ENCODE data around the gene BLOC1S4. TPM values are rescaled to one million over a fixed set of nuclear protein-coding genes. Genes with fewer than 3 reads are reported as not detected.

Gene BLOC1S4
- polyA plus RNA-seq, 1 donor: 14.8 TPM

DNA sequence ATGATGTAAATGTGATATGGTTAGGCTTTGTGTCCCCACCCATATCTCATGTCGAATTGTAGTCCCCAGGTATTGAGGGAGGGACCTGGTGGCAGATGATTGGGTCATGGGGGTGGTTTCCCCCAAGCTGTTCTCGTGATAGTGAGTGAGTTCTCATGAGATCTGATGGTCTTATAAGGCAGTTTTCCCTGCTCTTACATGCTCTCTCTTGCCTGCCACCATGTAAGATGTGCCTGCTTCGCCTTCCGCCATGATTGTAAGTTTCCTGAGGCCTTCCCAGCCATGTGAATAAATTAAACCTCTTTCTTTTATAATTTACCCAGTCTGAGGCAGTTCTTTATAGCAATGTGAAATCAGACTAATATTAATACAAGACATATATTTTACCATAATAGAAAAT lies 23.9 kb downstream of the BLOC1S4 start:
- Histone ChIP-seq H3K36me3 (ENCODE audit: control insufficient read depth, insufficient read depth, low read length) (no peaks in the 10 kb centered on the region), H3K4me3 (ENCODE audit: low read length) (no peak overlapping the region), H3K9me3 (ENCODE audit: control insufficient read depth, low read depth, low read length) (peaks cover 3% of the 10 kb centered on the region), H3K4me1 (ENCODE audit: control insufficient read depth, insufficient read depth, low read length) (no peaks in the 10 kb centered on the region), H3K27ac (ENCODE audit: low read length) (no peak overlapping the region), H3K27me3 (ENCODE audit: control insufficient read depth, insufficient read depth, low read length) (no peaks in the 10 kb centered on the region)
- whole genome bisulfite sequencing (ENCODE audit: insufficient coverage, low lambda C conversion rate): 100% methylated on average over 1 of the region's 4 CpGs
- DNase-seq: no peak

GRCh38 chr4:6740347-6740746 lies 24.4 kb downstream of the BLOC1S4 start:
- Histone ChIP-seq H3K9me3 (ENCODE audit: control insufficient read depth, low read depth, low read length) (peaks cover 3% of the 10 kb centered on the region), H3K4me3 (ENCODE audit: low read length) (no peak overlapping the region), H3K27me3 (ENCODE audit: control insufficient read depth, insufficient read depth, low read length) (no peaks in the 10 kb centered on the region), H3K36me3 (ENCODE audit: control insufficient read depth, insufficient read depth, low read length) (no peaks in the 10 kb centered on the region), H3K27ac (ENCODE audit: low read length) (no peak overlapping the region), H3K4me1 (ENCODE audit: control insufficient read depth, insufficient read depth, low read length) (no peaks in the 10 kb centered on the region)
- DNase-seq: no peak
- no CpG with 5 or more reads among the region's 8 CpGs for WGBS (ENCODE audit: insufficient coverage, low lambda C conversion rate)

- H3K27ac ChIP-seq (ENCODE audit: low read length): no peak overlapping the region
- peaks cover 7% of the 10 kb centered on the region for H3K4me1 ChIP-seq (ENCODE audit: control insufficient read depth, insufficient read depth, low read length)
- H3K36me3 ChIP-seq (ENCODE audit: control insufficient read depth, insufficient read depth, low read length): no peaks in the 10 kb centered on the region
- 100% methylated on average over 2 of the region's 2 CpGs for WGBS (ENCODE audit: insufficient coverage, low lambda C conversion rate)
- no peak overlapping the region for H3K4me3 ChIP-seq (ENCODE audit: low read length)
- H3K27me3 ChIP-seq (ENCODE audit: control insufficient read depth, insufficient read depth, low read length): no peaks in the 10 kb centered on the region
- peaks cover 3% of the 10 kb centered on the region for H3K9me3 ChIP-seq (ENCODE audit: control insufficient read depth, low read depth, low read length)
- no peak for DNase-seq
These were observed 26.5 kb downstream of the BLOC1S4 start for GRCh38 chr4:6742507-6742906.

DNA sequence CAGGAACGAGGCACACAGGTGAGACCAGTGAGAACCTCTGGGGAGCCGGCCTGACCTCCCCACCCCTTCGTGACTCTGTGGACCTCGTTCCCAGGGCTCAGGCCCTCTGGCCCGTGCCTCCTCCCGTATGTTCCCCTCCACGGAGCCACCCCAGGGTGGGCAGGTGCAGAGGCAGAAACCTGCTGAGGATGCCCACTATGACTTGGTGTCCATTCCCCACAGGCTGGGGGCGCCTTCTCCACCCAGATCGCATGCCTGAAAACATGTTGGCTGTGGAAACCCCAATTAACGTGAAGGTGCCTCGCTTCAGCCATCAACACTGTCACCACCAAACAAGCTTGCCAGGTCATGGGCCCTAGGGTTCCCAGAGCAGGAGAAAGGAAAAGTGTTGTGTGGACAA lies 27.0 kb downstream of the BLOC1S4 start:
- no CpG with 5 or more reads among the region's 11 CpGs for WGBS (ENCODE audit: insufficient coverage, low lambda C conversion rate)
- Histone ChIP-seq H3K4me3 (ENCODE audit: low read length) (no peak overlapping the region), H3K27ac (ENCODE audit: low read length) (no peak overlapping the region), H3K27me3 (ENCODE audit: control insufficient read depth, insufficient read depth, low read length) (no peaks in the 10 kb centered on the region), H3K36me3 (ENCODE audit: control insufficient read depth, insufficient read depth, low read length) (no peaks in the 10 kb centered on the region), H3K4me1 (ENCODE audit: control insufficient read depth, insufficient read depth, low read length) (peaks cover 12% of the 10 kb centered on the region), H3K9me3 (ENCODE audit: control insufficient read depth, low read depth, low read length) (peaks cover 3% of the 10 kb centered on the region)
- DNase-seq: no peak

DNA sequence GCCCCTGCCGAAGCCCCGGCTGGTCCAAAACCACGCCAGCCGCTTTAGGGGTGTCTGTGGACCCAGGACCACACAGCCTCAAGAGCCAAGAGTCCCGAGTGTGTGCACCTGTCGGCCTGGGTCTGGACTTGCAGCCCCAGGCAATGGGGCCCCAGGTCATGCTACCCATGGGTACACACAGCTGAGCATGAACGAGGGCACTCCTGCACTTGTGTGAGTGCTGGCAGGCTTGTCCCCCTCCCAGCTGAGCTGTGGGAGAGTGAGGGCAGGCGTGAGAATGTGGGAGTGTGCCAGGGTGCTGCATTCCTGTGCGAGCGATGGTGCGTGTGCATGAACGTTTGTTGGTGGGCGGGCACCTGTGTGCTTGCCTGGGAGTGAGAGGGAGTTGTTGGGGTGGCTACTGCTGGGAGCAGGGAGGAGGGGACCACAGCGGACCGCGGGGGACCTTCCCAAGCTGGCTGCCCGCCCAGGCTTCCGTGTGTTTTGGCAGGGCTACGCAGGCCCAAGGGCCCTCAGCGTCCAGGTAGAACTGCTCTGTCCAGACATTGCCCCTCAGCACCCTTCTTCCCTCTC lies 30.8 kb downstream of the BLOC1S4 start:
- Histone ChIP-seq H3K27ac (ENCODE audit: low read length) (peak overlapping the region; percentile 70), H3K4me3 (ENCODE audit: low read length) (no peak overlapping the region), H3K27me3 (ENCODE audit: control insufficient read depth, insufficient read depth, low read length) (no peaks in the 10 kb centered on the region), H3K4me1 (ENCODE audit: control insufficient read depth, insufficient read depth, low read length) (peaks cover 43% of the 10 kb centered on the region), H3K36me3 (ENCODE audit: control insufficient read depth, insufficient read depth, low read length) (no peaks in the 10 kb centered on the region), H3K9me3 (ENCODE audit: control insufficient read depth, low read depth, low read length) (no peaks in the 10 kb centered on the region)
- no peak for DNase-seq
- WGBS (ENCODE audit: insufficient coverage, low lambda C conversion rate): 83% methylated on average over 1 of the region's 20 CpGs

- 33% methylated on average over 1 of the region's 11 CpGs for WGBS (ENCODE audit: insufficient coverage, low lambda C conversion rate)
- DNase-seq: peak; percentile 78 to 88
- H3K4me1 ChIP-seq (ENCODE audit: control insufficient read depth, insufficient read depth, low read length): peaks cover 43% of the 10 kb centered on the region
These were observed 31.5 kb downstream of the BLOC1S4 start for GRCh38 chr4:6747294-6748051.

DNA sequence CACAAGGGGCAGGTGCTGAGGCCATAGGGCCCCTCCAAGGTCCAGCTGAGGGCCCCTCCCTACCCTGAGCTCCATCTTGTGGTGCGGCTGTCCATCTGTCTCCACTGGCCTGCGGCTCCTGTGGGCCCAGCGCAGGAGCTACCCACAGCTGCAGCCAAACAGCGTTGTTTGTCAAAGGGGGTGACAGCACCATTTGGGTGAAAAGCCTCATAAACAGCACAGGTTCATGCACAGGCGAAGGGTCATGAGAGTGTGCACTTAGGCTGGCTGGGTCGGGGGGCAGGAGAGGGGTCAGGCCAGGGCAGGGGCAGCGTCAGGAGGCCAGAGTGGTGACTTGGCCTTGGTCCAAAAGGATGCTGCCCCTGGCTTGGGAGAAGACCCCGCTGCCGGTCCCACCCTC lies 32.3 kb downstream of the BLOC1S4 start:
- H3K27ac ChIP-seq (ENCODE audit: low read length): no peak overlapping the region
- H3K27me3 ChIP-seq (ENCODE audit: control insufficient read depth, insufficient read depth, low read length): no peaks in the 10 kb centered on the region
- WGBS (ENCODE audit: insufficient coverage, low lambda C conversion rate): no CpG with 5 or more reads among the region's 9 CpGs
- peaks cover 49% of the 10 kb centered on the region for H3K4me1 ChIP-seq (ENCODE audit: control insufficient read depth, insufficient read depth, low read length)
- no peak overlapping the region for H3K4me3 ChIP-seq (ENCODE audit: low read length)
- DNase-seq: no peak
- H3K9me3 ChIP-seq (ENCODE audit: control insufficient read depth, low read depth, low read length): no peaks in the 10 kb centered on the region
- no peaks in the 10 kb centered on the region for H3K36me3 ChIP-seq (ENCODE audit: control insufficient read depth, insufficient read depth, low read length)

More at GRCh38 chr4:6747294-6748051, 31.5 kb downstream of the BLOC1S4 start:
- Histone ChIP-seq H3K36me3 (ENCODE audit: control insufficient read depth, insufficient read depth, low read length) (no peaks in the 10 kb centered on the region), H3K27ac (ENCODE audit: low read length) (peak overlapping the region; percentile 70), H3K4me3 (ENCODE audit: low read length) (no peak overlapping the region), H3K27me3 (ENCODE audit: control insufficient read depth, insufficient read depth, low read length) (no peaks in the 10 kb centered on the region), H3K9me3 (ENCODE audit: control insufficient read depth, low read depth, low read length) (no peaks in the 10 kb centered on the region)

- no CpG with 5 or more reads among the region's 25 CpGs for WGBS (ENCODE audit: insufficient coverage, low lambda C conversion rate)
- H3K27me3 ChIP-seq (ENCODE audit: control insufficient read depth, insufficient read depth, low read length): no peaks in the 10 kb centered on the region
- no peak overlapping the region for H3K4me3 ChIP-seq (ENCODE audit: low read length)
- peak overlapping the region; percentile 81 for H3K27ac ChIP-seq (ENCODE audit: low read length)
- peaks cover 49% of the 10 kb centered on the region for H3K4me1 ChIP-seq (ENCODE audit: control insufficient read depth, insufficient read depth, low read length)
- peak; percentile 94 to 97 for DNase-seq
- H3K9me3 ChIP-seq (ENCODE audit: control insufficient read depth, low read depth, low read length): no peaks in the 10 kb centered on the region
- H3K36me3 ChIP-seq (ENCODE audit: control insufficient read depth, insufficient read depth, low read length): no peaks in the 10 kb centered on the region
These were observed 33.6 kb downstream of the BLOC1S4 start for GRCh38 chr4:6749340-6750171.

DNA sequence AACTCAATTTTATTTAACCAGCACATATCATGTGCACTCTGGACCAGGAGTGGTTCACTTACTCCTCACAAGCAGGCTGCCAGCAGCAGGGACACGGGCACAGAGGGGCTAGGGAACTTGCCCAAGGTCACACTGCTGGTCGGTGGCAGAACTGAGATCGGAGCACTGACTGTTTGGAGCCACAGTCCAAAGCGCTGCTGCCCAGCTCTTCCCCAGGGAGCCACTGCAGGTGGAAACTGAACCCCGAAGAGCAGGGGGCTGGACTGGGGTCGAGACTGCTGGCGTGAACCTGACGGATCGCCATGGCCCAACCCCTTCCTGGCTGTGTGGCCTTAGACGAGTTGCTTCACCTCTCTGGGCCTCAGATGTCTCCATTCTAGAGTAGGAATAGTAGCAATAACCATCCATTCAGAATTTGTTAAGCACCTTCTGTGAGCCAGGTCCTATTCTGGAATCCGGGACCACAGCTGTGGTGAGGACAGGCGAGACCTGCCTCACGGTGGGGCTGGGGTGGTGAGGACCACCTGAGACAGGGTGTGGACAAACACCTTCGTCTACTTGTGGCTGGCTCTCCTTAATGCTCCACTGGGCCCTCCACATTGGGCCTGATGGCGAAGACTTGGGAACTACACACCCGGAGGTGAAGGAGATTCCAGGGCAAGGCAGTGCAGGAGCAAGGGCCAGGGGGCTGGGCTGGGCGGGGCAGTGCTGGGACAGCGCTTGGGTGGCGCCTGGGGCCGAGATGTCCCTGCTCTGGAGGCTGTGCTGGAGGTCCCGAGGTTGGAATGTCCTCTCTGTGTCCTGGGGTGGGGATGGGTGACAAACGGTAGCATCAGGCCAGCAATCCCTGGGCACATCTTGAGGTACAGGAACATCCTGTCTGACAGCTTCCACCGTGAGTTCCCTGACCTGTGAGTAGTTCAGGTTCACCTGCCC lies 34.6 kb downstream of the BLOC1S4 start:
- H3K9me3 ChIP-seq (ENCODE audit: control insufficient read depth, low read depth, low read length): no peaks in the 10 kb centered on the region
- H3K27me3 ChIP-seq (ENCODE audit: control insufficient read depth, insufficient read depth, low read length): no peaks in the 10 kb centered on the region
- H3K36me3 ChIP-seq (ENCODE audit: control insufficient read depth, insufficient read depth, low read length): no peaks in the 10 kb centered on the region
- peaks cover 49% of the 10 kb centered on the region for H3K4me1 ChIP-seq (ENCODE audit: control insufficient read depth, insufficient read depth, low read length)
- no CpG with 5 or more reads among the region's 23 CpGs for WGBS (ENCODE audit: insufficient coverage, low lambda C conversion rate)
- peak overlapping the region; percentile 81 for H3K27ac ChIP-seq (ENCODE audit: low read length)
- H3K4me3 ChIP-seq (ENCODE audit: low read length): no peak overlapping the region
- DNase-seq: peak in 1 of 2 donors; percentile 65
